ENCODE measurements around the gene HES6.

The HES6 gene

GRCh38 chr2:238239863-238240756, at the start of gene HES6:
Gene HES6 (minus strand): TSS chr2:238240038. CDS start chr2:238239905, 133 bp downstream.
- TF ChIP-seq, protein P1, sequence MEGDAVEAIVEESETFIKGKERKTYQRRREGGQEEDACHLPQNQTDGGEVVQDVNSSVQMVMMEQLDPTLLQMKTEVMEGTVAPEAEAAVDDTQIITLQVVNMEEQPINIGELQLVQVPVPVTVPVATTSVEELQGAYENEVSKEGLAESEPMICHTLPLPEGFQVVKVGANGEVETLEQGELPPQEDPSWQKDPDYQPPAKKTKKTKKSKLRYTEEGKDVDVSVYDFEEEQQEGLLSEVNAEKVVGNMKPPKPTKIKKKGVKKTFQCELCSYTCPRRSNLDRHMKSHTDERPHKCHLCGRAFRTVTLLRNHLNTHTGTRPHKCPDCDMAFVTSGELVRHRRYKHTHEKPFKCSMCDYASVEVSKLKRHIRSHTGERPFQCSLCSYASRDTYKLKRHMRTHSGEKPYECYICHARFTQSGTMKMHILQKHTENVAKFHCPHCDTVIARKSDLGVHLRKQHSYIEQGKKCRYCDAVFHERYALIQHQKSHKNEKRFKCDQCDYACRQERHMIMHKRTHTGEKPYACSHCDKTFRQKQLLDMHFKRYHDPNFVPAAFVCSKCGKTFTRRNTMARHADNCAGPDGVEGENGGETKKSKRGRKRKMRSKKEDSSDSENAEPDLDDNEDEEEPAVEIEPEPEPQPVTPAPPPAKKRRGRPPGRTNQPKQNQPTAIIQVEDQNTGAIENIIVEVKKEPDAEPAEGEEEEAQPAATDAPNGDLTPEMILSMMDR (conservative IDR thresholded peaks at IDR 0.05; ENCODE audit: control insufficient read depth, insufficient read depth, low read depth, low read length), result no peak
- peak; percentile 64 for DNase-seq (ENCODE audit: low read depth)
- H3K4me3 ChIP-seq (ENCODE audit: control insufficient read depth, low read depth, low read length), result peak within 1 kb of the TSS; percentile 22

DNA sequence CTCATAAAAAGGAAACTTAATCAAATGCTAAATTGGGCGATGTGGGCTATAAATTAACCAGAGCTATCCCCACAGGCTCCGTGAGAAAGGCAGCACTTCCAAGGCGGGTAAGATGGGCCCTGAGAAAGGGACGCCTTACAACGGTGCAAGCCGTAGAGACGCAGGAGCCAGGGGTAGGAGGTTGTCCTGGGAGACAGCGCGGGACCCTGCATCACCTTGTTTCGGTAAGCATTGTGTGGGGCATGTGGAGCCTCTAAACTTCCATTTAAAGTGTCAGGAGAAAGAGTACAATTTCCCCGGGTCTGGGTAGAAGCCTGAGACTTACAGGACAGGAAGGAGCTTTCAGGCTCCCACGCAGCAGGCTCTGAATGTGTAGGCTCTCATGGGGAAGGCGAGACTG, 49.7 kb upstream of the HES6 start:
- TF ChIP-seq, protein P1 (conservative IDR thresholded peaks at IDR 0.05; ENCODE audit: control insufficient read depth, insufficient read depth, low read depth, low read length), result no peak
- peak overlapping the region; percentile 46 for H3K4me3 ChIP-seq (ENCODE audit: control insufficient read depth, low read depth, low read length)
- no peak for DNase-seq (ENCODE audit: low read depth)

- DNase-seq (ENCODE audit: low read depth), result peak; percentile 95
- TF ChIP-seq, protein P1 (conservative IDR thresholded peaks at IDR 0.05; ENCODE audit: control insufficient read depth, insufficient read depth, low read depth, low read length), result no peak
- peak overlapping the region; percentile 46 for H3K4me3 ChIP-seq (ENCODE audit: control insufficient read depth, low read depth, low read length)
These were observed 49.1 kb upstream of the HES6 start for GRCh38 chr2:238288650-238289573.

- TF ChIP-seq, protein P1 (conservative IDR thresholded peaks at IDR 0.05; ENCODE audit: control insufficient read depth, insufficient read depth, low read depth, low read length), result peak; percentile 14
- H3K4me3 ChIP-seq (ENCODE audit: control insufficient read depth, low read depth, low read length), result peak within 1 kb of the TSS; percentile 57
- DNase-seq (ENCODE audit: low read depth), result peak; percentile 84
These were observed 48.2 kb upstream of the HES6 start, which contains the start of gene PER2 for GRCh38 chr2:238287737-238288649. Gene PER2 (minus strand): TSS chr2:238288610. CDS start chr2:238277936, 10,674 bp downstream.

- TF ChIP-seq, protein P1 (conservative IDR thresholded peaks at IDR 0.05; ENCODE audit: control insufficient read depth, insufficient read depth, low read depth, low read length), result no peak
- H3K4me3 ChIP-seq (ENCODE audit: control insufficient read depth, low read depth, low read length), result no peak overlapping the region
- DNase-seq (ENCODE audit: low read depth), result no peak
These were observed 47.3 kb upstream of the HES6 start for GRCh38 chr2:238286987-238287736.

All from fibroblast of mammary gland (primary cell).